ENCODE data around the gene ASPHD2.

ASPHD2 gene

GRCh38 chr22:26462641-26463040 lies 33.6 kb downstream of the ASPHD2 start:
- H3K4me1 ChIP-seq (ENCODE audit: low read length), result peaks cover 9% of the 10 kb centered on the region
- H3K4me3 ChIP-seq (ENCODE audit: low read length), result no peak overlapping the region
- H3K4me2 ChIP-seq (ENCODE audit: low read length), result no peak overlapping the region
- peaks cover 8% of the 10 kb centered on the region; the same call in 1 of the 2 replicates for H4K20me1 ChIP-seq (ENCODE audit: insufficient read depth, low read length)
- no peak overlapping the region for H2AFZ ChIP-seq (ENCODE audit: low read depth, low read length)
- H3K27me3 ChIP-seq (ENCODE audit: low read depth, low read length), result no peaks in the 10 kb centered on the region
- H3K9me3 ChIP-seq (ENCODE audit: insufficient read depth, low read length), result no peaks in the 10 kb centered on the region
- no peak overlapping the region for H3K9ac ChIP-seq (ENCODE audit: low read length)
- H3K27ac ChIP-seq (ENCODE audit: low read length), result no peak overlapping the region
- H3K36me3 ChIP-seq (replicated peaks; ENCODE audit: low read depth, low read length), result peaks cover 47% of the 10 kb centered on the region
- TF ChIP-seq CTCF (IDR thresholded peaks at IDR 0.05; ENCODE audit: low read depth, low read length) (no peak), EZH2phosphoT487 (IDR thresholded peaks at IDR 0.05; ENCODE audit: low read depth) (no peak)
- H3K79me2 ChIP-seq (ENCODE audit: low read length), result no peaks in the 10 kb centered on the region

GRCh38 chr22:26463101-26463661 lies 34.1 kb downstream of the ASPHD2 start:
- H3K9ac ChIP-seq (ENCODE audit: low read length), result no peak overlapping the region
- no peaks in the 10 kb centered on the region for H3K27me3 ChIP-seq (ENCODE audit: low read depth, low read length)
- peaks cover 49% of the 10 kb centered on the region for H3K36me3 ChIP-seq (replicated peaks; ENCODE audit: low read depth, low read length)
- no peak overlapping the region for H3K4me2 ChIP-seq (ENCODE audit: low read length)
- H3K79me2 ChIP-seq (ENCODE audit: low read length), result no peaks in the 10 kb centered on the region
- H3K4me1 ChIP-seq (ENCODE audit: low read length), result peaks cover 9% of the 10 kb centered on the region
- H2AFZ ChIP-seq (ENCODE audit: low read depth, low read length), result no peak overlapping the region
- H3K9me3 ChIP-seq (ENCODE audit: insufficient read depth, low read length), result no peaks in the 10 kb centered on the region
- H3K27ac ChIP-seq (ENCODE audit: low read length), result no peak overlapping the region
- H3K4me3 ChIP-seq (ENCODE audit: low read length), result no peak overlapping the region
- peaks cover 8% of the 10 kb centered on the region; the same call in 1 of the 2 replicates for H4K20me1 ChIP-seq (ENCODE audit: insufficient read depth, low read length)
- TF ChIP-seq CTCF (IDR thresholded peaks at IDR 0.05; ENCODE audit: low read depth, low read length) (no peak), EZH2phosphoT487 (IDR thresholded peaks at IDR 0.05; ENCODE audit: low read depth) (no peak)

- H4K20me1 ChIP-seq (ENCODE audit: insufficient read depth, low read length), result peaks cover 8% of the 10 kb centered on the region; the same call in 1 of the 2 replicates
- peaks cover 53% of the 10 kb centered on the region for H3K36me3 ChIP-seq (replicated peaks; ENCODE audit: low read depth, low read length)
- no peaks in the 10 kb centered on the region for H3K9me3 ChIP-seq (ENCODE audit: insufficient read depth, low read length)
- H3K79me2 ChIP-seq (ENCODE audit: low read length), result no peaks in the 10 kb centered on the region
- no peaks in the 10 kb centered on the region for H3K27me3 ChIP-seq (ENCODE audit: low read depth, low read length)
- no peak overlapping the region for H3K4me2 ChIP-seq (ENCODE audit: low read length)
- no peak overlapping the region for H3K4me3 ChIP-seq (ENCODE audit: low read length)
- H3K9ac ChIP-seq (ENCODE audit: low read length), result no peak overlapping the region
- peaks cover 9% of the 10 kb centered on the region for H3K4me1 ChIP-seq (ENCODE audit: low read length)
- TF ChIP-seq CTCF (IDR thresholded peaks at IDR 0.05; ENCODE audit: low read depth, low read length) (no peak), EZH2phosphoT487 (IDR thresholded peaks at IDR 0.05; ENCODE audit: low read depth) (no peak)
- no peak overlapping the region for H3K27ac ChIP-seq (ENCODE audit: low read length)
- H2AFZ ChIP-seq (ENCODE audit: low read depth, low read length), result no peak overlapping the region
Measured at GRCh38 chr22:26463688-26464087, 34.6 kb downstream of the ASPHD2 start.

- H3K36me3 ChIP-seq (replicated peaks; ENCODE audit: low read depth, low read length), result peaks cover 53% of the 10 kb centered on the region
- no peaks in the 10 kb centered on the region for H3K79me2 ChIP-seq (ENCODE audit: low read length)
- H3K4me3 ChIP-seq (ENCODE audit: low read length), result no peak overlapping the region
- no peak for TF ChIP-seq CTCF (IDR thresholded peaks at IDR 0.05; ENCODE audit: low read depth, low read length)
- TF ChIP-seq EZH2phosphoT487 (IDR thresholded peaks at IDR 0.05; ENCODE audit: low read depth), result no peak
- peaks cover 9% of the 10 kb centered on the region for H3K4me1 ChIP-seq (ENCODE audit: low read length)
- no peaks in the 10 kb centered on the region for H3K9me3 ChIP-seq (ENCODE audit: insufficient read depth, low read length)
- H3K4me2 ChIP-seq (ENCODE audit: low read length), result no peak overlapping the region
- H3K27me3 ChIP-seq (ENCODE audit: low read depth, low read length), result no peaks in the 10 kb centered on the region
- no peak overlapping the region for H3K27ac ChIP-seq (ENCODE audit: low read length)
- no peak overlapping the region for H3K9ac ChIP-seq (ENCODE audit: low read length)
- peaks cover 8% of the 10 kb centered on the region; the same call in 1 of the 2 replicates for H4K20me1 ChIP-seq (ENCODE audit: insufficient read depth, low read length)
- H2AFZ ChIP-seq (ENCODE audit: low read depth, low read length), result no peak overlapping the region
Measured at GRCh38 chr22:26464312-26464711, 35.3 kb downstream of the ASPHD2 start.

Measured in OCI-LY3 (cell line).